GM21528 (cell line): ENCODE measurements around the gene ULK2.
"Not testable (repeated sequence)": the region's sequence is repeated elsewhere in the genome, so short reads cannot be mapped to it uniquely, and the experiment has no call there.

Experiments
- ATAC-seq: cut with Tn5 transposase; IDR thresholded peaks from one replicate; pipeline ENCODE4 v1.9.1; 2021; ENCODE audit warnings: mild to moderate bottlenecking, moderate library complexity; ENCODE audit not compliant: unreplicated experiment, low FRiP score

ULK2 gene

DNA sequence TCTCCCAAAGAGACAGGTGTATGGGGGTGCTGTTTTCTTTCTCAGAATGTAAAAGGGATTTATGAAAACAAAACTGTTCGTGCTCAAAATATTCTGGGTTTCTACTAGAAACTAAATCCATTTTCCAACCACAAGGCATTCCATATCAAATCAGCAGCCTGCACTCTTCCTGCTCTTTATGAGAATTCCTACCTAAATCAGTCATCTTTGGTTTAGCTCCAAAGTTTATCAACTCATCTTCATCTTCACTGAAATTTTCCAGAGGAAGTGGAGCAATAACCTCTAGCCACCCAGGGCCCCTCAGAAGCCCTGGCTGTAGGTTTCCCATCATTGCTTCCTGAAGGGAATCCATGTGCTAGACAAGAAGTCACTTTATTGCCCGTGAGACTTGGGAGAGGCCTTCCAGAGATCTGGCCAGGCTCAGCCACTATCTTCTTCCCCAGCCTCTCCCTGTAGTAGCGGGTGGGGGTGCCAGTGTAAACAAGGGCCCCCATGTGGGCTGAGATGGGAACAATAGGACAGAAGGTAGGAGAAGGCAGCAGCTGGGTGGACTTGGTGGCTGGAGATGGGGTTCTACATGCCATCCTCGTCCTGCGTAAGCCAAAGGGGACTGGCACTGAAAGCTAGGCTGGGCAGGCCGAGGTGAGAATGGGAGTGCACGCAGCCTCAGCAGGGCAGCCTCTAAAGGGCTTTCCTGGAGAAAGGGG, 97.6 kb downstream of the ULK2 start:
- no peak for ATAC-seq

DNA sequence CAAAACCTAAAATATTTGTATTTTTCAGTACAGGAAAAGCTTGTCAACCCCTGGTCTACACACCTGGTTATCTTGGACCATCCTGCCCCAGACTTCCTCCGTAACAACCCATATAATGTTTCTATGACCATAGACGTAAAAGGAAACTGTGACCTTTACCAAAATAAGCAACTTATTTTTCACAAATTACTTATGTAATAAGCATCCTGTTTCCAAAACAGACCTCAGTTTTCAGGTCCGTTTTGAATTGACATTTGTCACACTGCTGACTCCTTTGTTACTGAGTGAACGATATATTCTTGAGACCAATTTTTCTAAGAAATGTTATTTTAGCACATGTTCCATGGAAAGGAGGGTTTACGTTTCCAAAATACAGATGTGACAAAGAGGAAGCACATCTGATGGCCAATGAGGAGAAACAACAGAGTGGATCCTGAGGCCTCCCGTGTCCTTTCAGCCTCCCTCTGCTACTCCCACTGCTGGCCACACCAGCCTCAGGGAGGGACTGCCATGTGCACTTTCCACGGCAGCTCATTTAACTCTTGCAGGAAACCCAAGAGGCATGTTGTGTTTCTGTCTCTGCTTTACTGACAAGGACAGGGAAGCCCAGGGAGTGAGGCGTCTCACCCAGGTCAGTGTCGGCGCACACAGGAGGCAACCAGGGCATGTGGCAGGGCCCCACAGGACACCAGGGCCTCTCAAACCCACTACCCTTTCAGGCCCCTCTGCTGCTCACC, 99.5 kb downstream of the ULK2 start:
- no peak for ATAC-seq

GRCh38 chr17:19766421-19767270, 101.1 kb downstream of the ULK2 start:
- ATAC-seq: no peak

GRCh38 chr17:19766016-19766415, 101.7 kb downstream of the ULK2 start:
- no peak for ATAC-seq

DNA sequence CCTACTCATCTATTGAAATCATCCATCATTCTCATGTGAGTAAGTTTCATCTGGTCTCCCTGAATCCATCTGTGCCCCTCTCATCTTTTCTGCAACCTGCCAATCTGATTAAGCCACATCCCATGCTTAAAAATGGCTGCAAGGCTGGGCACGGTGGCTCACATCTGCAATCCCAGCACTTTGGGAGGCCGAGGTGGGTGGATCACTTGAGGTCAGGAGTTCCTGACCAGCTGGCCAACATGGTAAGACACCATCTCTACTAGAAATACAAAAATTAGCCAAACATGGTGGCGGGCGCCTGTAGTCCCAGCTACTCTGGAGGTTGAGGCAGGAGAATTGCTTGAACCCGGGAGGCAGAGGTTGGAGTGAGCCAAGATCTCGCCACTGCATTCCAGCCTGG, 103.7 kb downstream of the ULK2 start:
- ATAC-seq: not testable (repeated sequence)

DNA sequence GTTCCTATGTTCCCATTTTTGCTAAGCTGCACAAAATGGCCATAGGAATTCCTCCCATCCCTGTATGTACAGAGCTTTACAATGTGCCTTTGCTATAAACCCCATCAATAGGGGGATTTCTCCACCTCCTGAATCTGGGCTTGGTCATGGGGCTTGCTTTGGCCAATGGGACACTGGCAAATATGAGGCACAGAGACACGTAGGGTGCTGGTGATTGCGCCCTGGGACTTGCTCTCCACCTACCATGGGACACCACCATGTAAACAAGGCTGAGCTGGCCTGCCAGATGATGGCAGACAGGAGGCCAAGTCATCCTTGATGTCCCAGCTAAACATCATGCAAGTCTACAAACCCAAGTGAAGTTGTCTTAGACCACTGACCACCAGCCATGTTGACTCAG, 104.3 kb downstream of the ULK2 start:
- ATAC-seq: no peak

DNA sequence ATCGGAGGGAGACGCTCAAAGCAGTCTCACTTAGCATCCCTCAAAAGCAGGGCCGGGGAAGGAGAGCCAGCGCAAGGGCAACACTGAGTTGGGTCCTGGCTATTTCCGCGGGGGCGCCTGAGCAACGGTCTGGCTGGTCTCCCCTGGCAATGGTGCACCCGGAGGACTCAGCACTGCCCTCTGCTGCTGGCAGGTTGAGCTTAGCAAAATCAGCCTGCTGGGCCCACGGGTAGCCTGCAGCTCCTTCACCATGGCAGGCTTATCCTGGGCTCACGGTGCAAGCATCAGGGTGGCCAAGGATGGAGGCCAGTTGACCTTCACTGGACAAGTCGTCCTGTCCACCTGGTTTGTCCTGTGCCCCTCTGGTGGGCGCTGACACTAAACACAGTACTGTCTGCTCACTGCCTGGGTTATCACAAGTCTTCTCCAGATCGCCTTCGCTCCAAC, 105.2 kb downstream of the ULK2 start:
- ATAC-seq: no peak

DNA sequence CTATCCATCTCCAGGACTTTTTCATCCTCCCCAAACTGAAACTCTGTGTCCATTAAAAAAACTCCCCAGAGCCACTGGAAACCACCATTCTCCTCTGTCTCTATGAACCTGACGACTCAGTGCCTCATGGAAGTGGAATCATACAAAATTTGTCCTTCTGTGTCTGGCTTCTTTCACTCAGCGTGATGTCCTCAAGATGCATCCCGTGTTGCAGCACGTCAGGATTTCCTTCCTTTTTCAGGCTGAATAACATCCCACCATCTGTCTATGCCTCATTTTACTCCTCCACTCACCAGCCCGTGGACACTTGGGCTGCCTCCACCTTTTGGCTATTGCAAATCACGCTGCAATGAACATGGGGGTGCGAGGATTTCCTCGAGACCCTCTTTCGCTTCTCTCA, 107.0 kb downstream of the ULK2 start:
- ATAC-seq: no peak

- ATAC-seq: no peak
Measured at GRCh38 chr17:19759568-19760549, 107.9 kb downstream of the ULK2 start.

GRCh38 chr17:19757536-19758180, 110.1 kb downstream of the ULK2 start:
- ATAC-seq: no peak

DNA sequence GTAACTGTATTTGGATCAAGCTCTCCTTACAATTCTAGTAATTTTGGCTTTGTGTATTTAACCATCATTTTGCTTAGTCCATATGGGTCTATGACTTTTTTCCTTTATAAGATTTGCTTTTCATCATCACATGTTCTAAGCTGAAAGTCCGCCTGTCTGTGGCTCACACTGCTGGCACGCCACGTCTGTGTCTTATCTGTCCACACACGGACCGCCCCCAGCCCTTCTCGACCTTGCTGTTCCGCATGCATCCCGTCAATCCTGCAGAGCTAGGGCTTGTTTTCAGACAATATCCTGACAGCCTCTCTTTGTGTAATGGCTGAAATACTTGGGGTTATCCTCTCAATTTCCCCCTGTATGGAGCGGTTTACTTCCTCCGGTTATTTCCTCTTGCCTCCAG, 111.2 kb downstream of the ULK2 start:
- no peak for ATAC-seq

DNA sequence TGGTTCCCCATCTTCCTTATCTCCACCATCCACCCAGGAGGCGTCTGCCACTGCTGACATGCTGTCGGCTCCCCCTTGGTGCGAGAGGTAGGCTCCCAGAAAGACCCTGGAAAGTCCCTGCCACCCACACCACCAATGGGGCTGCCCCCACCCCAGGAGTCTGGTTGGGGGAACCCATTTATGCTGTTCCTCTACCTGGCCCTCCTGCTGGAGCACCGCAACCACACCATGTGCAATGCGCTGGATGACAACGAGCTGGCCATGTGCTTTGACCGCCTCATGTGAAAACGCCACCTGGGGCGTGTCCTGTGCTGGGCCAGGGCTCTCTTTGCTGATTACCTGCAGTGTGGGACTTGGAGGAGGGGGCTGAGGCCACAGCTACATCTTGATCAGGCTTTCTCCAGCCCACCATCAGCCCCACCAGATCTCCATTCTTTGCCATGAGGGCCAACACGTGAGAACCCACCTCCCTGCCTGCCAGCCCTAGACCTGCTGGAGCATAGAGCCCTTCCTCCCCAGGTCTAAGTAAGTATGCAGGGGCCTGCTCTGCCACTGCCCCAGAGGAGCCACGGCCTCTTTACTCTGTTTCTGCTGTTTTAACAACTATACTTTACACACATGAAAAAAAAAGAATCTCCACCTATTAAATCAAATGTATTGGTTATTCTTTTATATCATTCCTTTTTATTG, 111.8 kb downstream of the ULK2 start:
- ATAC-seq: no peak

- ATAC-seq: no peak
Measured at GRCh38 chr17:19755392-19755791, 112.3 kb downstream of the ULK2 start.

DNA sequence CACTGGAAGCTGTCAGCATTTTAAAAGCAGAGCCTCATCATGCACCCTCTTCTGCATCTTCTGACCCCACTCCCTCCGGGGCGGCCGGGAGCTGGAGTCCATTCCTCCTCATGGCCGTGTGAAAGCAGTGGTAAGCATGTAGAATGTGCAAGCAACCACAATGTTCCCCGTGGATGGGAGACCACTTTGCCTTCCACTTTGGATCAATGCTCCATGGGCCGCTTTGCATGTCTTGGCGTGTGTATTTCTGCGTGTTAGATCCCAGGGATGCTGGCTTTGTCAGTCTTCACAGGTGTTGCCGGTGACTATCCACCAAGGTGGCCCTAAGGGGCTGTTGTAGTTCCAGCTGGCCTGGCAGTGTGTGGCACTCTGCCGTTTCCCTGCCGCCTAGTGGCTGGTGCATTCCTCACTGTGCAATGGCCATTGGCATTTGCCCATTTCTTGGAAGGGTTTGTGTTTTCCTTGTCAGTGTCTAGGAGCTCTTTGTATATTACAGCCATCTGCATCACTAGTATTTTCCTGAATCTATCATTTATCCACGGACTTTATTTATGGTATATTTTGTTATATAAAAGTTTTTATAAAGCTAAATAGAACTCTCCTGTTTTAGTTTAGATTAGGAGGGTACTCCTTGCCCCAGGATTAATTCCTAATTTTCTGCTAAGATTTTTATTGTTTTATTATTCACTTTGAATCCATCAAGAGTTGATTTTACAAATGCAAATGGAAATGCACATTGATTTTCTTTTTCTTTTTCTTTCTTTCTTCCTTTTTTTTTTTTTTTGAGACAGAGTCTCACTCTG, 113.9 kb downstream of the ULK2 start:
- ATAC-seq: no peak

DNA sequence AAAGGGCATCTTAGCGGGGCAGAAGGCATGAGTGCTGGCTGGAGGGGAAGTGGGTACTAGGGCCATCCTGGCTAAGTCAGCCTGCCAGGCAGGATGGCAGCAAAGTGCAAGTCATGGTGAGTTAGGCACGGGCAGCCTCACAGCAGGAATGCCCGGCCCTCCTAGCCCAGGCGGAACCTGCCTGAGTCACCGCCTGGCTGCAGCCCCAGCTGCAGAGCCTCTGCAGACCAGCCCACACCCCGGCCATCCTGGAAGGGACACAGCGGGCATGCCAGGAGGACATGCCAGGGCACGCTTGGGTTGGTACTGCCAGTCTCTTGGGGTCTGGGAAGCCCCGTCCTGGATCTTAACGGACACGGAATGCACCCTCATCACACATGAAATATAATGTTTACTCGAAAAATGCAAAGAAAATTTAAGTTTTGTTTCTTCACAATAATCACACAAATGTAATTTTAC, 114.7 kb downstream of the ULK2 start:
- no peak for ATAC-seq

GRCh38 chr17:19752216-19753050, 115.3 kb downstream of the ULK2 start:
- ATAC-seq: no peak

DNA sequence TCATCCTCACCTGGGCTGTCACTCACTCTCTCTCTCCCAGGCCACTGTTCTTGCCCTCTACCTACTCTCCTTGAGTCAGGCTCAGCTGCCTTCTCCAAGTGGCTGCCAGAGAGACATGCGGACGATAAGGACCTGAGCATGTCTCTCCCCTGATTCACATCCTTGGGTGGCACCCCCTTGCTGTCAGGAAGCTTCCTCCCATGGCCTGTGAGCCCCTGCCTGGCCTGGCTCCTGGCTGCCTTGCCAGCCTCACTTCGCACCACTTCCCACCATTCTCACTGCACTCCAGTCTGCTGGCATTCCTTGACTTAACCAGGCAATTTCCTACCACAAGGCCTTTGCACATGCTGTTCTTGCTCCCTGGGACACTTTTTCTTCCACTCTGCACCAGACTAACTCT, 116.9 kb downstream of the ULK2 start:
- ATAC-seq: no peak
